Measurements from ENCODE around the gene ARFRP1. TPM values are rescaled to one million over a fixed set of nuclear protein-coding genes. Genes with fewer than 3 reads are reported as not detected.

ARFRP1 gene
- total and polyA plus RNA-seq, 2 of the 13 experiments (the other 11 are each of a cell fraction or from before 2014, with no cell fraction given) = 32.0 to 51.1 TPM

- TF ChIP-seq DPF2 (CRISPR knock-in tag; IDR thresholded peaks at IDR 0.05; ENCODE audit: borderline replicate concordance, low read depth) = peak; percentile 43; the same call in 1 of the 2 replicates
- 0 out of 2 replicates have a peak, but pooled peaks have one; percentile 6 for TF ChIP-seq SOX13 (IDR thresholded peaks at IDR 0.05)
- no peak for TF ChIP-seq SOX13 (CRISPR knock-in tag; conservative IDR thresholded peaks at IDR 0.05 in 1 of 2, IDR thresholded peaks at IDR 0.05 in 1 of 2)
- no peak for TF ChIP-seq SYNCRIP (IDR thresholded peaks at IDR 0.05; ENCODE audit: insufficient read depth, low read depth, low read length)
- TF ChIP-seq MAZ (IDR thresholded peaks at IDR 0.05; ENCODE audit: borderline replicate concordance, low read depth, low read length) = 0 out of 2 replicates have a peak, but pooled peaks have one; percentile 27
- 0 out of 2 replicates have a peak, but pooled peaks have one; percentile 27 for TF ChIP-seq MAZ (CRISPR knock-in tag; IDR thresholded peaks at IDR 0.05; ENCODE audit: low read depth)
- TF ChIP-seq POLR2A (IDR thresholded peaks at IDR 0.05; ENCODE audit: insufficient read depth in 1 of 2, low read depth in 2 of 2, low read length in 2 of 2) = peak in 1 of 2 experiments; percentile 23; a peak in 1 of 4 replicates
- TF ChIP-seq IKZF5 (CRISPR knock-in tag; IDR thresholded peaks at IDR 0.05) = no peak
- TF ChIP-seq ZNF570 (CRISPR knock-in tag; IDR thresholded peaks at IDR 0.05; ENCODE audit: borderline replicate concordance) = 0 out of 2 replicates have a peak, but pooled peaks have one; percentile 76
- peak; percentile 66; the same call in 1 of the 2 replicates for TF ChIP-seq HIVEP1 (CRISPR knock-in tag; IDR thresholded peaks at IDR 0.05)
- peak; percentile 65; the same call in 1 of the 2 replicates for TF ChIP-seq ZNF205 (CRISPR knock-in tag; IDR thresholded peaks at IDR 0.05)
- TF ChIP-seq ZNF362 (CRISPR knock-in tag; IDR thresholded peaks at IDR 0.05; ENCODE audit: borderline replicate concordance) = peak; percentile 41; the same call in 1 of the 2 replicates
- peak; percentile 79 for TF ChIP-seq POLR2AphosphoS5 (IDR thresholded peaks at IDR 0.05; ENCODE audit: low read depth, low read length)
- no peak; the same call in 1 of the 2 replicates for TF ChIP-seq POLR2AphosphoS2 (IDR thresholded peaks at IDR 0.05; ENCODE audit: low read depth, low read length)
- TF ChIP-seq PITX1 (CRISPR knock-in tag; IDR thresholded peaks at IDR 0.05) = 0 out of 2 replicates have a peak, but pooled peaks have one; percentile 12
- no peak for TF ChIP-seq ATF7 (IDR thresholded peaks at IDR 0.05)
- peak; percentile 77; the same call in 1 of the 2 replicates for TF ChIP-seq ATF7 (CRISPR knock-in tag; IDR thresholded peaks at IDR 0.05)
- peak; percentile 41; the same call in 1 of the 2 replicates for TF ChIP-seq GZF1 (CRISPR knock-in tag; IDR thresholded peaks at IDR 0.05)
- TF ChIP-seq POGK (CRISPR knock-in tag; conservative IDR thresholded peaks at IDR 0.05) = 0 out of 2 replicates have a peak, but pooled peaks have one; percentile 48
- peak; percentile 78; the same call in 1 of the 2 replicates for TF ChIP-seq PAWR (CRISPR knock-in tag; IDR thresholded peaks at IDR 0.05; ENCODE audit: borderline replicate concordance)
- no peak for TF ChIP-seq CREB3 (CRISPR knock-in tag; IDR thresholded peaks at IDR 0.05)
- peak; percentile 97 for TF ChIP-seq TAF15 (IDR thresholded peaks at IDR 0.05; ENCODE audit: low read depth, low read length, poor library complexity, severe bottlenecking)
Measured at GRCh38 chr20:63744574-63745423, 37.0 kb upstream of the ARFRP1 start (continued).
